Retinal pigment epithelial cell (primary cell): ENCODE measurements around the gene ANXA3.
A peak's percentile ranks its signal among the peaks of the same experiment; 100 is the strongest.

Source experiments
- DNase-seq: peaks from one replicate; pipeline ENCODE4 v3.0.0-alpha.2; 2010; ENCODE audit warnings: low read depth
- H3K4me3 ChIP-seq: 2 replicates; pipeline ENCODE4 v1.5.1; 2011; ENCODE audit warnings: mild to moderate bottlenecking, low read length, control low read depth, moderate library complexity
- TF ChIP-seq, protein P1 (sequence below): conservative IDR thresholded peaks from 2 replicates; pipeline ENCODE4 v1.5.1; 2011; ENCODE audit warnings: low read depth, low read length, control low read depth, inconsistent platforms

ANXA3 gene

DNA sequence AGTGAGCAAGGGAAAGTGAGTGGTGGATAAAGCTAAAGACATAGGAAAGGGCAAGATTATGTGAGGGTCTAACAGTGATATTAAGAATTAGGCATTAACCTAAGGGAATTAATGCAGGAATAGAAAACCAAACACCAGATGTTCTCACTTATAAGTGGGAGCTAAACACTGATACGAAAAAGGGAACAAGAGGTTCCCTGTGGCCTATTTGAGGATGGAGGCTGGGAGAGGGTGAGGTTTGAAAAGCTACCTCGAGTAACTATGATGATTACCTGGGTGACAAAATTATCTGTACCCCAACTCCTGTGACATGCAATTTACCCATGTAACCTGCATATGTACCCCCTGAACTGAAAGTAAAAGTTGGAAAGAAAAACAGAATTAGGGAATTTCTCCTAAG is 79.0 kb downstream of the ANXA3 start:
- H3K4me3 ChIP-seq: no peak overlapping the region
- DNase-seq: no peak
- TF ChIP-seq, protein P1, sequence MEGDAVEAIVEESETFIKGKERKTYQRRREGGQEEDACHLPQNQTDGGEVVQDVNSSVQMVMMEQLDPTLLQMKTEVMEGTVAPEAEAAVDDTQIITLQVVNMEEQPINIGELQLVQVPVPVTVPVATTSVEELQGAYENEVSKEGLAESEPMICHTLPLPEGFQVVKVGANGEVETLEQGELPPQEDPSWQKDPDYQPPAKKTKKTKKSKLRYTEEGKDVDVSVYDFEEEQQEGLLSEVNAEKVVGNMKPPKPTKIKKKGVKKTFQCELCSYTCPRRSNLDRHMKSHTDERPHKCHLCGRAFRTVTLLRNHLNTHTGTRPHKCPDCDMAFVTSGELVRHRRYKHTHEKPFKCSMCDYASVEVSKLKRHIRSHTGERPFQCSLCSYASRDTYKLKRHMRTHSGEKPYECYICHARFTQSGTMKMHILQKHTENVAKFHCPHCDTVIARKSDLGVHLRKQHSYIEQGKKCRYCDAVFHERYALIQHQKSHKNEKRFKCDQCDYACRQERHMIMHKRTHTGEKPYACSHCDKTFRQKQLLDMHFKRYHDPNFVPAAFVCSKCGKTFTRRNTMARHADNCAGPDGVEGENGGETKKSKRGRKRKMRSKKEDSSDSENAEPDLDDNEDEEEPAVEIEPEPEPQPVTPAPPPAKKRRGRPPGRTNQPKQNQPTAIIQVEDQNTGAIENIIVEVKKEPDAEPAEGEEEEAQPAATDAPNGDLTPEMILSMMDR: no peak

DNA sequence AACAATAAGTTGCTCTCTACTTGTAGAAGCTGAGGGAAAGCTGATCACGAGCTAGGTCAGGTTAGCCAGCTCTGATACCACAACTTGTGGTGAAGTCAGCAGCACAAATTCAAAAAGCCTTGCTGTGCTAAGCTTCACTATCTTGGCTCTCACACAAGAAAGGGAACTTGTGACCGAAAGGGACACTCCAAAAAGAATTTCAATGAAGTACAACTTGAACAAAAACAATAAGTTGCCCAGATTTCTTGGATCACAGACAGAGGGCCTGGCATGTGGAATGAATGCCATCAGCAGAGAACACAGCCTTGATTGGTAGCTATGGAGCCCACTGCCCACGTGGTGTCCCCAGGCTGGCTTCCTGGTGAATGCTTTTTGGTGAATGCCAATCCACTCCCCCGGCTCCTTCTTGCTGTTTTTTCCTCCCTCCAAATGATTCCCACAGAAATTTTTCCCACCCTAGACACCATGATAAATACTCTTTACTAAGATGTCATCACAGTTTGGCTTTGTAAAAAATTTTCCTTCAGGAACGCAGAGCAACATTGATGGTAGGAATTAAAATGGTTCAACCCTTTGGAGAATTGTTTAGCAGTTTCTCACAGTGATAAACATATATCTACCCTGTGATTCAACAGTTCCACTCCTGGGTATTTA is 82.6 kb downstream of the ANXA3 start:
- no peak overlapping the region for H3K4me3 ChIP-seq
- TF ChIP-seq, protein P1: no peak
- peak; percentile 48 for DNase-seq

DNA sequence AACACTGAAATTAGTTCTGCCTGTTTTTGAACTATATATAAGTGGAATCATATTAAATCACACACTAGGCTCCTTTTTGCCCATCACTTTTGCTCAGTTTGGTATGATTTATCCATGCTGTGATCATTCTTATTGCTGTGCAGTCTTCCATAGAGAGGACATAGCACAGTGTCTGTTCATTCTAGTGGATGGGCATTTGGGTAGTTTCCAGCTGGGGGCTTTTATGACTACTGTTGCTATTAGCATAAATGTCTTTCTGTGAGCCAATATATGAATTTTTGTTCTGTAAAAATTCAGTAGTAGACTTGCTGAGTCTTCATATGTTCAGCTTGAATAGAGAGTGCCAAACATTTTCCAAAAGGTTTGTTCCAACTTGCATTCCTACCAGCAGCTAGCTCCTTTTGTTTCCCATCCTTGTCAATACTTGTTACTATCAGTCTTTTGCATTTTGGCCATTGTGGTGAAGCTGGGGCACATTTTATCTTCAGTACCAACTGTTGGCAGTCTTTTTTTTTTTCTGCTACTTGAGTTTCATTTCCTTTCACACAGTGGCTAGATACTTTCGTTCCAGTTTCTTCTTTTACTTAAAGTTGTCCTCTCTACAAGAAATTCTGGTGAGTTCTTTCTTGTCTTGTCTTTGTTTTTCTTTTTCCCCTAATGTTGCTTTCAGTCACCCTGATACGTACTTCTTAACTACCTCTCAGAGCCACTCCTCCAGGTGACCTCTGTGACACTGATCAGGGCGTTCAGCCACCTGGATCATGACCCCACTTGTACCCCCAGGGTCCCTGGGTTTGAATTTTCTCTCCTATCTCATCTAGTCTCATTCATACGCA is 87.0 kb downstream of the ANXA3 start:
- TF ChIP-seq, protein P1: no peak
- DNase-seq: no peak
- no peak overlapping the region for H3K4me3 ChIP-seq

DNA sequence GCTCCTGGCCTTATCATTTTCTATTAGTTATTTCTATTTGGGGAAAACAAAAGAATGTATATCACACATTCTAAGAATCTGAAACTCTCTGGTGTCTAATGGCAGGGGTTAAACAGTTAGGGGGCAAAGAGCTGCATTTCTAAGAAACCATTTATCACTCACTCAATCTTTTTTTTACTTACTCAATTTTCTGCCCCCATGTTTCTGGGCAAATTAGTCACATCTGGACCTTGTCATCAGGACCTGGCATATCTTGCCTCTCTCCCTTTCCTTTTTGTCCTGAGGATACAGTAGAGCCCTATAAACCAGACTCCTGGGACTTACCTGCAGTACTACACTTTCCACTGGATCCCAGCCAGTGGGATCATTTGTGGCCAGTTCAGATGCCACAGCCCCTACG is 89.1 kb downstream of the ANXA3 start:
- DNase-seq: no peak
- no peak overlapping the region for H3K4me3 ChIP-seq
- TF ChIP-seq, protein P1: no peak

DNA sequence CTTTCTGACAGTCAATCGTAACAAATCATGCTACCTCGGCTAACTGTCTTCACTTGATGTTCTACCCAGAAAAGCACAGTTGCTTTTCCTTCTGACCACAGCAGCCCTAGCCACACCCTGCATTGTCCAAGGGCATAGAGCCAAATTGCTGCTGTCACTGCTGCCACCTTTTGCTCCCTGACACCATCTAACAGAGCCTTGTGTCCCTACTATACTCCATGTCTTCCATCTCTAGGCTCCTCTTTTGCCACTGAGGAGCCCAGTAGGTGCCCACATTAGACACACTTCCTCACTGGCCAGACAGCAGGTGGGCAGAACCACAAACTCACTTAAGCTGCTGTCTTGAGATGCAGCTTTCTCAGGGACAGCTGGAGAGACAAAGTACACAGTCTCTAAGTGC is 91.4 kb downstream of the ANXA3 start:
- TF ChIP-seq, protein P1: no peak
- no peak for DNase-seq
- H3K4me3 ChIP-seq: no peak overlapping the region

DNA sequence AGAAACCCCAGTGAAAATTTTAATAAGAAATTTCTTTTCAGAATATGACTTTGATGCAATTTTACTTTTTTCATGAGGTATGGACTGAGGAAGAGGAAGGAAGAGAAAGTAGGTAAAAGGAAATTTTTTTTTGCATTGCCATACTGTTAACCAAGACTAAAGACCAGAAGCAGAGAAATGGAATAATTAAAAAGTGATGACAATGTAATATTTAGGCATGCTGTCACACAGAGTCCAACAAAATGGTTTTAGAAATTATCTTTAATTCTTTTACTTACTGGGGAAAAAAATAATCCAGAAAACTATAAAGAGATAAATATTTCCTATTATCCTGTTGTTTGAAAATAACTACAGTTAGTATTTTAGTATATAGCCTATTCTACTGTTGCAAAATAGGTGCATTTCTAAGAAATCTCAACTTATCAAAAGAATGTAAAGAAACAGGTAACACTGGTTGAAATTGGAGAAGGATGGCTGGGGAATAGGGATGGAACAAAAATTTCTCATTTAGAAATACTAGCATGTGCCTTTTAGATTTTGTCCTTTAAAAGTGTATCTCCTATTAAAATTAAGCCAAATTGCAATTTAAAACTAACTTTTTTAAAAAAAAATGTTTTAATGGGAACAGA is 92.6 kb downstream of the ANXA3 start:
- no peak overlapping the region for H3K4me3 ChIP-seq
- TF ChIP-seq, protein P1: no peak
- no peak for DNase-seq
